Measurements from ENCODE around the gene MOCOS.
"Not testable (repeated sequence)": the region's sequence is repeated elsewhere in the genome, so short reads cannot be mapped to it uniquely, and the experiment has no call there.

Gene MOCOS

DNA sequence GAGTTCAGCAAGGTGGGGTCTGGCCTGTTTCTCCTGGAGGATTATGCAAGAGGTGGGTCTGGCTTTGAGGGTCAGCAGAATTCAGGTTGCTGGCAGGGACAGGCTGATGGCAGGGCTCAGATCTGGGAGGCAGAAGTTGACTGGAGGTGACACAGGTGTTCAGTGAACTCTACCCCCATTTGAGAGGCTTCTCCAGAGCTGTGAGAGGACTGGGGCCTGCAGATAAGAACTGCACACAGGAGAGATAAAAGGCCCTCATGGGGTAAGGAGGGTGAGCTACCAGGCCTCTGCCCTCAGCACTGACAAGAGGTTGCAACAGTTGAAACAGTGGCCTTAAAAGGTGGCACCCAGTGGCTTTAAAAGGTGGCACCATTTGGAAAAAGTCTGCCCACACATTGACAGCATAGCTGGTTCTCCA is 13.1 kb downstream of the MOCOS start:
- DNase-seq (ENCODE audit: low spot score), result no peak

- no peak for DNase-seq (ENCODE audit: low spot score)
These were observed 14.5 kb downstream of the MOCOS start for GRCh38 chr18:36201765-36202164.

DNA sequence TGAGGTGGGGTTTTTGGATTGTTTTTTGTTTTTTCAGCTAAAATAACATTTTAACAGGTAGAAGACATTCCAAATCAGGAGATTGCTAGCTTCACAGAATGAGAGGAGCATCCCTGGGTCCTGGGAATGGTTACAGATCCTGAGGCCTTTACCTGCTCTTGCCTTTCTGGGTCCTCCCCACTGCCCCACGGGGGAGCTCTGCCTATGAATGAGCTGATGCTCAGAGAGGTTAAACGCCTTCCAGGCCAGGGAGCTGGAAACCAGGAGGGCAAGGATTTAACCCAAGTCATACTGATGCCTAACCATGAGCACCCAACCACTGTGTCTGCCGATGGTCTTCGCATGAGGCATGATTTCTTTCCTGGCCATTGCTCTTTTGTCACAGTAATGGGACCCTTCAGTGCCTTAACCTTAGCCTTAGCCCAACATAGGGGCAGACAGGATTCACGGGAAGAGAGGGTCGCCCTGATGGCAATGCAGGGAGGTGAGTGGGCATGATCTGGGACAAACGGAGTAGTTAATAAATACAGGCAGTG is 16.1 kb downstream of the MOCOS start:
- no peak for DNase-seq (ENCODE audit: low spot score)

DNA sequence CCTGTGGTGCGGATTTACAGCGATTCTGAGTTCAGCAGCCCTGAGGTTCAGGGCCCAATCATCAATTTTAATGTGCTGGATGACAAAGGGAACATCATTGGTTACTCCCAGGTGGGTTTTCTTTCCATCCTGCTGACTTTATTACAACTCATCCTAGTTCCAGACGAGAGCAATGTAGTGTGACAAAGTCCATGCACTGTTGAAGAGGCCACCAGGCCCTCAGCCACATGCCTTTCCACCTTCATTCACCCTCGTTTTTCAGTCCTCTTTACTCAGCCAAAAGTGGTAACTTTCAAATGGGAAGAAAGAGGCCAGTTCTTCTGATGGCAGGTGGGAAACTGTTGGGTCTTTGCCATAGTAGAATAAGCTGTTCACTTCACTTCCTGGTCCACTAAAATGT is 17.9 kb downstream of the MOCOS start:
- DNase-seq (ENCODE audit: low spot score), result no peak

DNA sequence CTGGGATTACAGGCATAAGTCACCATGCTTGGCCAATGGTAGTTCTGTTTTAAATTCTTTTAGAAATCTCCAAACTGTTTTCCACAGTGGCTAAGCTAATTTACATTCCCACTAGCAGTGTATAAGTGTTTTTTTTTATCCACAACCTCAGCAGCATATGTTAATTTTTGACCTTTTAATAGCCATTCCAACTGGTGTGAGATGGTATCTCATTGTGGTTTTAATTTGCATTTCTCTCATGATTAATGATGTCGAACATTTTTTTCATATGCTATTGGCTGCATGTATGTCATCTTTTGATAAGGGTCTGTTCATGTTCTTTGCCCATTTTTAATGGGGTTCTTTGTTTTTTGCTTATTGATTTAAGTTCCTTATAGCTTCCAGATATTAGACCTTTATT is 20.0 kb downstream of the MOCOS start:
- no peak for DNase-seq (ENCODE audit: low spot score)

DNA sequence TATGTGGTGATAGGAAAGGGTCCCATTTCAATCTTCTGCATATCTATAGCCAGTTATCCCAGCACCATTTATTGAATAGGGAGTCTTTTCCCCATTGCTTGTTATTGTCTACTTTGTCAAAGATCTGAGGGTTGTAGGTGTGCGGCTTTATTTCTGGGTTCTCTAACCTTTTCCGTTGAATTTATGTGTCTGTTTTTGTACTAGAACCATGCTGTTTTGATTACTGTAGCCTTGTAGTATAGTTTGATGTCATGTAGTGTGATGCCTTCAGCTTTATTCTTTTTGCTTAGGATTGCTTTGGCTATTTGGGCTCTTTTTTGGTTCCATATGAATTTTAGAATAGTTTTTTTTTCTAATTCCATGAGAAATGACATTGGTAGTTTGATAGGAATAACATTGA is 20.7 kb downstream of the MOCOS start:
- not testable (repeated sequence) for DNase-seq (ENCODE audit: low spot score)

DNA sequence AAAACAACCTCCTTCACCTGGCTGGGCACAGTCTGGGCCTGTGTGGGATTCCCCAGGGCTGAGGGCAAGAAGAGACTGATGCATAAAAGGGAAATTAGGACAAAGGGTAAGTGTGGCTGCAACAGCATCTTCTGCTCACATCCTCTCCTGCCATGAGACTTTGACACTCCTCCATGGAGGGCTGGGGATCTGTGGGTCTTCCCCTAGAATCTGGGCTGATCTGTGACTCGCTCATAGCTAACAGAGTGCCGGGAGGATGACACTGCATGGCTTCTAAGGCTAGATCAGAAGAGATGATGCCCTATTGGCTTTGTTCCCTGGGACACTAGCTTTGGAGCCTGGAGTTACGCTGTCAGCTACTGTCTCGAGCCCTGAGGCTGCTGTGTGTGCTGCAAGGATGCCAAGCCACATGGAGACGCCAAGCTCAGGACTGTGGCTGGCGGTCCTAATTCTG is 24.3 kb downstream of the MOCOS start:
- no peak for DNase-seq (ENCODE audit: low spot score)

DNA sequence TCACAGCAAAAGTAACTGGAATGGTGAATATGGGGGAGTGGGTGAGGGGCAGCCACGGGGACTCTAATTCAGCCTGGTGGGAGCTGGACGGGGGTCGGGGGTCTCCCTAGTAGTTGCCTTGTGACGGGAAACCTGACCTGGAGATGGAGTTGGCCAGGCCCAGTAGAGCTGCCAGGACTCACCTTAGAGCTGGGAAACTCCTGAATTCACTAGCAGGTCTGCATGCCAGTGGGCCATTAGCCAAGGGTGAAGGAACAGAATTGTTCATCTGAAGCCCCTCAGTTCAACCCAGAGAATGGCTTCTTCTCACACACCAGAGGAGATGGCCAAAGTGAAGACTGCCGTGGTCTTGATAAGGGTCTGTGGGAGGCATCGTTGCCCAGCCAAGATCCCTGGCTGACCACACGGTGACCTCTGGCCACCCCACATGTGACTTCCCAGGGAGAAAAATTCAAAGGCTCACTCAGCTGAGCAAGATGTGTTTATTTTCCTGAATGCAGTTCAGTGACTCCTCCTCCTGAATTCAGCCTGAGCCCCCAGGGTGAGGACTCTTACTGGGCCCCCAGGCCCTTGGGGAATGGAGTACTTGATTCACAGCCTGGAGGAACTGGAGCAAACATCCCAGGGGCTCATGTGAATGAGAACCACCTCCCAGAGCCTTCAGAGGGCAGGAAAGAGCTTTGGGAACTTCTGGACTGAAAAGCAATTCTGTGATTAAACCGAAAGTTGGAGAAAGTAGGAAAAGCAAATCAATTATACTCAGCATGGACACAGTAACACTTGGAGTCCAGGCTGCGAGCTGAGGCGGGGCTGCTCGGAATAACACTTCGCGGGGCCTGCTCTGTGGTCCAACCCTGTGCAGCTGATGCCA is 25.2 kb downstream of the MOCOS start:
- DNase-seq (ENCODE audit: low spot score), result peak; percentile 16

DNA sequence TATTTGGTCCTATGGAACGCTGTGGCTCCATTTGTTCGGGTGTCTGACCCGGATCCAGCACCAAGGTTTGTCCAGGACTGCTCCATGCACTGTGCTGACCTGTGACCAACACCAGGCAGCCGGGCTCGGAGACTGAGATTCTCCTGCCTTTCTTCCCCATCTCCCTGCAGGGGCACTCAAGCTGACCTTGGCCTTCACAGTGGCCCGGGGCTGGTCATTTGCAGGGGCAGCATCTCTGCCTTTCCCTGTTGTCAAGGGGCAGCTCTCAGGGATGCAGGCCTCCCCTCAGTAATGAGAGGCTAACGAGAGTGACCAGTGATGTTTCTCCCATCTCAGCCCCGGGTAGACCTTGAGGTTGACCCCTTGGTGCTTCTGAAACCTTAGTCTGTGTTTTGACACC is 27.5 kb downstream of the MOCOS start:
- DNase-seq (ENCODE audit: low spot score), result no peak

- DNase-seq (ENCODE audit: low spot score), result no peak
These were observed 28.3 kb downstream of the MOCOS start for GRCh38 chr18:36215577-36215976.

- DNase-seq (ENCODE audit: low spot score), result no peak
These were observed 30.1 kb downstream of the MOCOS start for GRCh38 chr18:36217348-36217747.

GRCh38 chr18:36229188-36229587 is 41.9 kb downstream of the MOCOS start:
- DNase-seq (ENCODE audit: low spot score), result no peak

DNA sequence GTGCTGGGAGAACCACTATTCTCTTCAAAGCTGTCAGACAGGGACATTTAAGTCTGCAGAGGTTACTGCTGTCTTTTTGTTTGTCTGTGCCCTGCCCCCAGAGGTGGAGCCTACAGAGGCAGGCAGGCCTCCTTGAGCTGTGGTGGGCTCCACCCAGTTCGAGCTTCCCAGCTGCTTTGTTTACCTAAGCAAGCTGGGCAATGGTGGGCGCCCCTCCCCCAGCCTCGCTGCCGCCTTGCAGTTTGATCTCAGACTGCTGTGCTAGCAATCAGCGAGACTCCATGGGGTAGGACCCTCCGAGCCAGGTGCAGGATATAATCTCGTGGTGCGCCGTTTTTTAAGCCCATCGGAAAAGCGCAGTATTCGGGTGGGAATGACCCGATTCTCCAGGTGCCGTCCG is 53.2 kb downstream of the MOCOS start:
- not testable (repeated sequence) for DNase-seq (ENCODE audit: low spot score)

DNA sequence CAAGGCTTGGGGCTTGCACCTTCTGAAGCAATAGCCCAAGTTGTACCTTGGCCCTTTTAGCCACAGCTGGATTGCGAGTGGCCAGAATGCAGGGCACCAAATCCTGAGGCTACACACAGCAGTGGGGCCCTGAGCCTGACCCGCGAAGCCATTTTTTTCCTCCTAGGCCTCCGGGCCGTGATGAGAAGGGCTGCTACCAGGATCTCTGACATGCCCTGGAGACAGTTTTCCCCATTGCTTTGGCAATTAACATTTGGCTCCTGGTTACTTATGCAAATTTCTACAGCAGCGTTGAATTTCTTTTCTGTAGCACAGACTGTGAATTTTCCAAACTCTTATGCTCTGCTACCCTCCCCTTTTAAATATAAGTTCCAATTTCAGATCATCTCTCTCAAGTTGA is 54.5 kb downstream of the MOCOS start:
- DNase-seq (ENCODE audit: low spot score), result no peak

- no peak for DNase-seq (ENCODE audit: low spot score)
These were observed 59.7 kb downstream of the MOCOS start for GRCh38 chr18:36247036-36247435.

DNA sequence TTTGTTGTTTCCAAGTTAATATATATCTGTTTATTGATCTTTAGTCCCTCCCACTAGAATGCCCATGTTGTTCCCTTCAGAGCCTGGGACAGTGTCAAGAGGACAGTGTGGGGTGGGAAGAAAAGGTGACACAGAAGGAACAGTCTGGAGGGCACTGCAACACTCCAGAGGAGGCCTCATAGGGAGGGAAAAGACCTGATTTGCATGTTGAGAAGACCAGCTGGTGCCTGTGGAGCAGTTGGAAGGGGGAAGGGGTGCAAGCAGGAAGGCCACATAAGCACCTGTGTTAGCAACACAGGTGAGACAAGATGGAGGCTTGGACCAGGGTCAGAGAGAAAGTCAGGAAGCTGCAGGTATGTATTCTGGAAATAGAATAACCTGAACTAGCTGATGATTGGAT is 62.1 kb downstream of the MOCOS start:
- DNase-seq (ENCODE audit: low spot score), result no peak

- DNase-seq (ENCODE audit: low spot score), result no peak
These were observed 63.5 kb downstream of the MOCOS start for GRCh38 chr18:36250827-36251226.

GRCh38 chr18:36255072-36255698 is 67.9 kb downstream of the MOCOS start:
- no peak for DNase-seq (ENCODE audit: low spot score)

DNA sequence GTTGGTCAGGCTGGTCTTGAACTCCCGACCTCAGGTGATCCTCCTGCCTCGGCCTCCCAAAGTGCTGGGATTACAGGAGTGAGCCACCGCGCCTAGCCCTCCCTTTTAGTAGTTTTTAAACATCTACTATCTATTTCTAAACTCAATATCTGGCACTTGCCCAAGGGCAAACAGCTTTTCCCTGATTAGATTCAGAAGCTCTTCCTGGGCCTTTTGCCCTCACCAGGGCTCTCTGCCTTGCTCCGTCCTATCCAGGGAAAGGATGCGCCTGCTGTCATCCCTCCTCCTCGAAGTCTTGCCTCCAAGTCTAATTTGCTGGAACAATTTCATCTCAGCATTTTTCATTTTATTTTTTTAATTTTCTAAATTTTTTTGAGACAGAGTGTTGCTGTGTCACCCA is 68.8 kb downstream of the MOCOS start:
- no peak for DNase-seq (ENCODE audit: low spot score)

GRCh38 chr18:36262971-36263370 is 75.7 kb downstream of the MOCOS start:
- no peak for DNase-seq (ENCODE audit: low spot score)

DNA sequence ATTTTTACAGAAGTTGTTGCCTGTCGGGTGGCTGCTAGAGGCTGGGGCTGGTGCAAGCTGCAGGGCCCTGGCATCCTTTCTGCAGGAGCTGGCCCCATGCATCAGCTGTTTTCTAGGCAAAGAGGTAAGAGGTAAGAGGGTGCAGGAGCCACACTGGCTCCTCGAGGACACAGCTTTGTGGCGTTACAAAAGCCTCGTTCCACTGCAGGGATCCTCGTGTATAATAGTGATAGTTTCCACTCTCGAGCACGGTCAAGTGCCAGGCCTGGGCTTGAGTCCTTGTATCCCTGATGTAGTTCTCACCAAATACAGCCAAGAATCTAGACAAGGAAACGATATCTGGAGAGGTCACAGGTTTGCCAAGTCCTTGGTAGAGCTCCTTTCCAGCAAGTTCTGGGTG is 77.0 kb downstream of the MOCOS start:
- no peak for DNase-seq (ENCODE audit: low spot score)

DNA sequence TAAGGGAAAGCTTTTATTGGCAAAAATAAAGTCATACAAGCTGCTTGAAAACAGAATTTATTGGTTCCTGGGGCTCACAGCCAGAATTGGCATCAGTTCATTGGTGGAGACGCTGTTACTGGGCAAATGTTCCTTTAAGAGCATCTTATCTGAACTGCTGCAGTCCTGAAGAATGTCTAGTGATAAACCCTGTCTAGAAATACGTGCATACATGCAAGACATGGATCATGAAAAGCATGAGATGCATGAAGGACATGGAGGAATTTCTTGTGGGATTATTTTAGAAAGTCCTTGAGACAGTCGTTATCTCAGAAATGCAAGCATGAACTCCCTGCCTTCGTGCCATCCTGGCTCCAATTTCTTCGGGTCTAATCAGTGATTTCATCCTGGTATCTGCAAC is 77.7 kb downstream of the MOCOS start:
- no peak for DNase-seq (ENCODE audit: low spot score)

DNA sequence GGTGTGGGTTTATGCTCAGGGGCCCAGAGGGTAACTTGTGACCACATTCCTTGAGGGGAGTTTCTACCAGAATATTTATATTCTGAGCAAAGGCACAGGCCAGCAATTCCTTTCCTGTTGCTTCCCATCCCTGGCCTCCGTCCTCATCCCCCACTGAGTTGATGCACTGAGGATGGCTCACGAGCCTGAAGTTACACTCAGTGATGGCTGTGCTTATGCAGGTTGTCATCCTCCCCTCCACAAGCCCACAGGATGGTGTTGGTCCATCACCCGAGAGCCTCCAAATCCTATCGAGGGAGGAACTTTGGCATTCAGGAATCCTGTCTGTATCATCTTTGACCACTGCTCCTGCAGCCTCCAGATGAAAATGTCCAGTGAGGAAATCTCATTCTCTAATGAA is 81.9 kb downstream of the MOCOS start:
- no peak for DNase-seq (ENCODE audit: low spot score)

All from Ammon's horn (tissue), 1 donor.